A549 (cell line): ENCODE data around the gene NFE2L3.

ENCODE experiments used
- MAFK ChIP-seq: fragments of 450-650 bp; IDR thresholded peaks from 2 replicates; pipeline ENCODE4 v1.6.1; 2014; ENCODE audit not compliant: partially characterized antibody
- POLR2A ChIP-seq: IDR thresholded peaks from 2 replicates; pipeline ENCODE4 v1.6.1; 2012; ENCODE audit warnings: mild to moderate bottlenecking, low read length
- RARB ChIP-seq: fragments of 250-450 bp; sonication (Bioruptor Pico); IDR thresholded peaks from 2 replicates; pipeline ENCODE4 v1.8.0; 2021; ENCODE audit warnings: mild to moderate bottlenecking, moderate library complexity
- TF ChIP-seq, protein P1 (sequence below): fragments of >200 bp; sonication (Bioruptor Twin); formaldehyde crosslinking; IDR thresholded peaks from 3 replicates; pipeline ENCODE4 v1.5.1; 2016
- TF ChIP-seq, protein P2 (sequence below): IDR thresholded peaks from 2 replicates; pipeline ENCODE4 v1.6.1; 2012

DNA sequence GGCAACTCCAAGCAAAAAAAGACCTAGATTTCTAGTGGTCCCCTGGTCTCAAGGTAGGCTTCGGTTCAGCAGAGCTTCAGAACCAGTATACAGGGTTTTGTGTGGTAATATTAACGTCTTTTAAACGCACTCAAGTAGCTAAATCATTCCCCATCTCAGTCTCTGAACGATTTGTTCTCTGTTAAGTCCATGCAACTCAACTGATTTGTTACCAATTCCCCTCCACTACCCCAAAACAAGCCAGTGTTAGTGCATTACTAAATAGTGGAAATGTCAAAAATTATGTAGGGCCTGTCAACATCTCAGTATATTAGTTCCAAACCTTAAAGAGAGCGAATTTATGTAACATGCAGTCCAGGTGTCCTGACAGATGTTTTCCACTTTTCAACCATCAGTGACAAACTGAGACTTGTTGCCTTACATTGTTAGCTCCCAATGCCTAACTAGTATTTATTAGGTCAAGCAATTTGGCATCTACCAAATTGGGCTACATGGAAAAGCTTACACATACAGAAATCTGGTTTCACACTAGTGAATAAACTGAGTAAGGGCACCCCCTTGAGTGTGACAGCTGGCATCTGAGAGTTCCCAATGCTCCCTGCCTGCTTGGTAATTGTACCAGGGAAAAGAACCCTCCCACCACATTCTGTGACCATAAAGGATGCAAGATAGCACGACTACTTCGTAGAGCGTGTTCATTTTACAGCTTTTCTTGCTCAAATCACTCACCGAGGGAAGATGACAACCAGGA, 36.4 kb downstream of the NFE2L3 start:
- TF ChIP-seq, protein P1, sequence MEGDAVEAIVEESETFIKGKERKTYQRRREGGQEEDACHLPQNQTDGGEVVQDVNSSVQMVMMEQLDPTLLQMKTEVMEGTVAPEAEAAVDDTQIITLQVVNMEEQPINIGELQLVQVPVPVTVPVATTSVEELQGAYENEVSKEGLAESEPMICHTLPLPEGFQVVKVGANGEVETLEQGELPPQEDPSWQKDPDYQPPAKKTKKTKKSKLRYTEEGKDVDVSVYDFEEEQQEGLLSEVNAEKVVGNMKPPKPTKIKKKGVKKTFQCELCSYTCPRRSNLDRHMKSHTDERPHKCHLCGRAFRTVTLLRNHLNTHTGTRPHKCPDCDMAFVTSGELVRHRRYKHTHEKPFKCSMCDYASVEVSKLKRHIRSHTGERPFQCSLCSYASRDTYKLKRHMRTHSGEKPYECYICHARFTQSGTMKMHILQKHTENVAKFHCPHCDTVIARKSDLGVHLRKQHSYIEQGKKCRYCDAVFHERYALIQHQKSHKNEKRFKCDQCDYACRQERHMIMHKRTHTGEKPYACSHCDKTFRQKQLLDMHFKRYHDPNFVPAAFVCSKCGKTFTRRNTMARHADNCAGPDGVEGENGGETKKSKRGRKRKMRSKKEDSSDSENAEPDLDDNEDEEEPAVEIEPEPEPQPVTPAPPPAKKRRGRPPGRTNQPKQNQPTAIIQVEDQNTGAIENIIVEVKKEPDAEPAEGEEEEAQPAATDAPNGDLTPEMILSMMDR: no peak
- no peak for TF ChIP-seq MAFK
- TF ChIP-seq, protein P2, sequence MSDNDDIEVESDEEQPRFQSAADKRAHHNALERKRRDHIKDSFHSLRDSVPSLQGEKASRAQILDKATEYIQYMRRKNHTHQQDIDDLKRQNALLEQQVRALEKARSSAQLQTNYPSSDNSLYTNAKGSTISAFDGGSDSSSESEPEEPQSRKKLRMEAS: no peak
- TF ChIP-seq POLR2A: no peak
- peak; percentile 90; the same call in 1 of the 2 replicates for TF ChIP-seq RARB
